ENCODE results near the gene ZNF18. TPM values are rescaled to one million over a fixed set of nuclear protein-coding genes. Genes with fewer than 3 reads are reported as not detected.
A peak's percentile ranks its signal among the peaks of the same experiment; 100 is the strongest.

ZNF18 gene
- polyA plus RNA-seq, 3 donors, result 4.0 to 8.9 (median 5.4) TPM

DNA sequence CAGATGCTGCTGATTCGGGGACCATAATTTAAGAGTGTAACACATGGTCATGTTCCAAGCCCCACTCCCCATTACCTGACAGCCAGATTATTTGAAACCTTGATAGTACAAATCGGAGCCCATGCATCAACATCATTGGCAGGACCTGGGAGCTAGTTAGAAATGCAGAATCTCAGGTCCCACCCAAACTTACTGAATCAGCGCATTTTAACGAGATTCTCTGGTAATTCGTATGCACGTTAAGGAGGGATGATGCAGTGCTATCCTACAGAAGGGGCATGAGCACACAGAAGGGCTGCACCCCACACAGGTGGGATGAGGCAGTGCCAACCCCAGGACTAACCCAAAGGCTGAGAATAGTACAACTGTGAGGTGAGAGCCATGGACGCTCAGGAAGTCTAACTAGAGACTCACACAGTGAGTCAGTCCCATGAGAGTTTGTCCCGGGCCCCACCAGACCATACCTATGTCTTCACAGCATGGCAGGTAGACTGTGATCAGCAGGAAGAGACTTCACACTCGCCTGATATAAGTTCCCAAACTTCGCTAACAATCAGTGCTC lies 64.9 kb downstream of the ZNF18 start:
- no peak overlapping the region for H3K9ac ChIP-seq (ENCODE audit: insufficient read depth, low read length, poor library complexity, severe bottlenecking)
- no peak overlapping the region for H3K27ac ChIP-seq (ENCODE audit: low read depth in 1 of 2, low read length in 2 of 2)
- H3K36me3 ChIP-seq (replicated peaks in 1 of 2; ENCODE audit: control insufficient read depth in 1 of 2, insufficient read depth in 2 of 2, low read length in 2 of 2), result no peaks in the 10 kb centered on the region
- TF ChIP-seq CTCF (IDR thresholded peaks at IDR 0.05), result no peak
- no peak for DNase-seq
- Mint-ChIP-seq H3K4me1 (no peaks in the 10 kb centered on the region), H3K9me3 (peaks cover 0 to 4% (median 2%) of the 10 kb centered on the region in 7 donors), H3K27ac (peak overlapping the region in 1 of 7 donors; percentile 47), H3K27me3 (ENCODE audit: low read depth in 3 of 3) (peaks cover 0 to 4% (median 0%) of the 10 kb centered on the region in 3 donors), H3K4me3 (no peak overlapping the region), H3K36me3 (no peaks in the 10 kb centered on the region)
- H3K4me3 ChIP-seq (replicated peaks in 1 of 3; ENCODE audit: low read depth in 2 of 3, low read length in 3 of 3), result no peak overlapping the region
- no peaks in the 10 kb centered on the region for H3K79me2 ChIP-seq (ENCODE audit: insufficient read depth, low read length)
- no peaks in the 10 kb centered on the region for H3K27me3 ChIP-seq (ENCODE audit: control insufficient read depth in 2 of 2, insufficient read depth in 2 of 2, low read length in 2 of 2)
- H4K20me1 ChIP-seq (ENCODE audit: insufficient read depth, low read length), result no peaks in the 10 kb centered on the region
- H3K9me3 ChIP-seq (replicated peaks in 1 of 2; ENCODE audit: control insufficient read depth in 1 of 2, insufficient read depth in 1 of 2, low read length in 2 of 2), result no peaks in the 10 kb centered on the region
- 96% methylated on average over 8 of the region's 10 CpGs for WGBS (ENCODE audit: insufficient coverage)
- no peaks in the 10 kb centered on the region for H3K4me1 ChIP-seq (ENCODE audit: control insufficient read depth in 1 of 2, insufficient read depth in 2 of 2, low read length in 2 of 2)
- H2AFZ ChIP-seq (ENCODE audit: insufficient read depth, low read depth, low read length, poor library complexity, severe bottlenecking), result no peak overlapping the region
- intact Hi-C loops (cut with micrococcal nuclease), result no loop called here
- no peak overlapping the region for H3K4me2 ChIP-seq (replicated peaks; ENCODE audit: extremely low read depth, low read length, poor library complexity, severe bottlenecking)

DNA sequence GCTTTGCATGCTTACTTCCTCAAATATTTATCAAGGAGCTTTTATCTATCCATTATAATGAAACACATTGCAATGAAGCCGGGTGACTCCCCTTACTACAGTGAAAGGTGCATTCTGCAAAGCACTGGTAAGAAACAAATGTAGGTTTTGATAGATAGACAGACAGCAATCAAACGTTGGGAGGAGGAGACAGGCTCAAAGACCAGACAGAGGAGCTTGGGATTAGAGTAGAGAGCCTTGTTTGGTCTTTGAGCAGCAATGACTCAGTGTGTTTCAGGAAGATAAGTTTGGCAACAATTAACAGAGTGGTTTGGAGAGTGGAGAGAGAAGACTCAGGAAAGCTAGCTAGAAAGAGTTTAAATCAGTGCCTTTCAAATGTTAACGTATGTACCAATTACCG lies 68.8 kb downstream of the ZNF18 start:
- H3K4me2 ChIP-seq (replicated peaks; ENCODE audit: extremely low read depth, low read length, poor library complexity, severe bottlenecking), result no peak overlapping the region
- no peaks in the 10 kb centered on the region for H3K4me1 Mint-ChIP-seq
- no peak for DNase-seq
- H3K27ac ChIP-seq (ENCODE audit: low read depth in 1 of 2, low read length in 2 of 2), result no peak overlapping the region
- H3K9ac ChIP-seq (ENCODE audit: insufficient read depth, low read length, poor library complexity, severe bottlenecking), result no peak overlapping the region
- intact Hi-C loops (cut with micrococcal nuclease), result no loop called here
- no peak overlapping the region for H3K4me3 ChIP-seq (replicated peaks in 1 of 3; ENCODE audit: low read depth in 2 of 3, low read length in 3 of 3)
- peaks cover 3 to 10% (median 4%) of the 10 kb centered on the region in 3 donors for H3K27me3 Mint-ChIP-seq (ENCODE audit: low read depth in 3 of 3)
- H3K27ac Mint-ChIP-seq, result no peak overlapping the region
- no peaks in the 10 kb centered on the region for H3K79me2 ChIP-seq (ENCODE audit: insufficient read depth, low read length)
- H2AFZ ChIP-seq (ENCODE audit: insufficient read depth, low read depth, low read length, poor library complexity, severe bottlenecking), result no peak overlapping the region
- peaks cover 0 to 8% (median 2%) of the 10 kb centered on the region in 7 donors for H3K9me3 Mint-ChIP-seq
- TF ChIP-seq CTCF (IDR thresholded peaks at IDR 0.05), result no peak
- no peaks in the 10 kb centered on the region for H3K27me3 ChIP-seq (ENCODE audit: control insufficient read depth in 2 of 2, insufficient read depth in 2 of 2, low read length in 2 of 2)
- no peak overlapping the region for H3K4me3 Mint-ChIP-seq
- no peaks in the 10 kb centered on the region for H3K36me3 ChIP-seq (replicated peaks in 1 of 2; ENCODE audit: control insufficient read depth in 1 of 2, insufficient read depth in 2 of 2, low read length in 2 of 2)
- H3K36me3 Mint-ChIP-seq, result no peaks in the 10 kb centered on the region
- no peaks in the 10 kb centered on the region for H4K20me1 ChIP-seq (ENCODE audit: insufficient read depth, low read length)
- H3K9me3 ChIP-seq (replicated peaks in 1 of 2; ENCODE audit: control insufficient read depth in 1 of 2, insufficient read depth in 1 of 2, low read length in 2 of 2), result no peaks in the 10 kb centered on the region
- 33% methylated on average over 1 of the region's 4 CpGs for WGBS (ENCODE audit: insufficient coverage)
- no peaks in the 10 kb centered on the region for H3K4me1 ChIP-seq (ENCODE audit: control insufficient read depth in 1 of 2, insufficient read depth in 2 of 2, low read length in 2 of 2)

Small RNA genes lying within 50 kb of the gene (small RNA-seq; reads per million reads assigned to genes)
- gene RNU11-2P (ENCODE audit: insufficient read length, low read depth), result not detected

Other genes with a start within 250 kb of the ZNF18 start
- 10 to 100 TPM in 2 of 3 donors, 1 to 10 TPM in 1; 8.1 to 41.8 (median 23.2) TPM for gene MAP2K4, start 23.4 kb upstream of the ZNF18 start, polyA plus RNA-seq

All from CD14-positive monocyte (primary cell).